Loucy (cell line): ENCODE data around the gene FDX1.

Experiments used
- H2AFZ ChIP-seq: fragments of 200-600 bp; sonication (generic); 2 replicates; pipeline ENCODE4 v1.6.0; 2016; ENCODE audit warnings: antibody characterized with exemption, mild to moderate bottlenecking, low read length, moderate library complexity
- H3F3A ChIP-seq: fragments of 200-600 bp; 2 replicates; pipeline ENCODE4 v1.6.0; 2016; ENCODE audit warnings: antibody characterized with exemption, low read depth, mild to moderate bottlenecking
- H3K27me3 ChIP-seq: fragments of 200-600 bp; sonication (generic); 2 replicates; pipeline ENCODE4 v1.6.1; 2014; ENCODE audit warnings: low read length, mild to moderate bottlenecking; ENCODE audit not compliant: insufficient read depth, poor library complexity, severe bottlenecking
- H3K36me3 ChIP-seq: fragments of 200-600 bp; sonication (generic); 2 replicates; pipeline ENCODE4 v1.6.1; 2016; ENCODE audit warnings: low read length; ENCODE audit not compliant: insufficient read depth
- H3K4me1 ChIP-seq: fragments of 200-600 bp; sonication (generic); 2 replicates; pipeline ENCODE4 v1.5.1; 2014; ENCODE audit warnings: low read length, mild to moderate bottlenecking; ENCODE audit not compliant: insufficient read depth, poor library complexity, severe bottlenecking
- H3K4me2 ChIP-seq: fragments of 200-600 bp; sonication (generic); 2 replicates; pipeline ENCODE4 v1.6.0; 2014; ENCODE audit warnings: antibody characterized with exemption, low read length, low read depth, mild to moderate bottlenecking; ENCODE audit not compliant: poor library complexity, severe bottlenecking
- H3K4me3 ChIP-seq: fragments of 200-600 bp; sonication (generic); 2 replicates; pipeline ENCODE4 v1.5.1; 2014; ENCODE audit warnings: low read length, mild to moderate bottlenecking, mixed read lengths; ENCODE audit not compliant: poor library complexity, severe bottlenecking
- H3K79me2 ChIP-seq: fragments of 200-600 bp; sonication (generic); 2 replicates; pipeline ENCODE4 v1.6.1; 2014; ENCODE audit warnings: low read length; ENCODE audit not compliant: insufficient read depth
- H3K9ac ChIP-seq: fragments of 200-600 bp; sonication (generic); 2 replicates; pipeline ENCODE4 v1.6.0; 2014; ENCODE audit warnings: mild to moderate bottlenecking, low read depth, low read length, moderate library complexity; ENCODE audit not compliant: poor library complexity, severe bottlenecking
- H3K9me2 ChIP-seq: fragments of 200-600 bp; sonication (generic); replicated peaks from 2 replicates; pipeline ENCODE4 v1.6.1; 2016; ENCODE audit warnings: low read depth, low read length, mixed read lengths
- H3K9me3 ChIP-seq: fragments of 200-600 bp; sonication (generic); 2 replicates; pipeline ENCODE4 v1.6.1; 2014; ENCODE audit warnings: mild to moderate bottlenecking, antibody characterized with exemption, low read length, low read depth; ENCODE audit not compliant: insufficient read depth
- H4K20me1 ChIP-seq: fragments of 200-600 bp; sonication (generic); 2 replicates; pipeline ENCODE4 v1.6.0; 2014; ENCODE audit warnings: antibody characterized with exemption, low read length, mild to moderate bottlenecking; ENCODE audit not compliant: insufficient read depth, poor library complexity, severe bottlenecking
- CTCF ChIP-seq: fragments of 200-600 bp; sonication (generic); conservative IDR thresholded peaks from 2 replicates; pipeline ENCODE4 v1.5.1; 2014; ENCODE audit warnings: mild to moderate bottlenecking, antibody characterized with exemption, low read length
- EZH2phosphoT487 ChIP-seq: fragments of 200-600 bp; IDR thresholded peaks from 2 replicates; pipeline ENCODE4 v1.6.1; 2018; ENCODE audit warnings: antibody characterized with exemption, mild to moderate bottlenecking, moderate library complexity, borderline replicate concordance

FDX1 gene

GRCh38 chr11:110513259-110513801 is 83.6 kb downstream of the FDX1 start:
- H3K9me2 ChIP-seq: no peaks in the 10 kb centered on the region
- H3K27me3 ChIP-seq: no peaks in the 10 kb centered on the region
- H3K79me2 ChIP-seq: no peaks in the 10 kb centered on the region
- H2AFZ ChIP-seq: no peak overlapping the region
- no peaks in the 10 kb centered on the region for H3F3A ChIP-seq
- H3K4me3 ChIP-seq: no peak overlapping the region
- no peaks in the 10 kb centered on the region for H3K36me3 ChIP-seq
- H3K9me3 ChIP-seq: no peaks in the 10 kb centered on the region
- H3K9ac ChIP-seq: no peak overlapping the region
- TF ChIP-seq CTCF (no peak), EZH2phosphoT487 (no peak)
- H3K4me2 ChIP-seq: no peak overlapping the region
- no peaks in the 10 kb centered on the region for H3K4me1 ChIP-seq
- H4K20me1 ChIP-seq: no peaks in the 10 kb centered on the region

DNA sequence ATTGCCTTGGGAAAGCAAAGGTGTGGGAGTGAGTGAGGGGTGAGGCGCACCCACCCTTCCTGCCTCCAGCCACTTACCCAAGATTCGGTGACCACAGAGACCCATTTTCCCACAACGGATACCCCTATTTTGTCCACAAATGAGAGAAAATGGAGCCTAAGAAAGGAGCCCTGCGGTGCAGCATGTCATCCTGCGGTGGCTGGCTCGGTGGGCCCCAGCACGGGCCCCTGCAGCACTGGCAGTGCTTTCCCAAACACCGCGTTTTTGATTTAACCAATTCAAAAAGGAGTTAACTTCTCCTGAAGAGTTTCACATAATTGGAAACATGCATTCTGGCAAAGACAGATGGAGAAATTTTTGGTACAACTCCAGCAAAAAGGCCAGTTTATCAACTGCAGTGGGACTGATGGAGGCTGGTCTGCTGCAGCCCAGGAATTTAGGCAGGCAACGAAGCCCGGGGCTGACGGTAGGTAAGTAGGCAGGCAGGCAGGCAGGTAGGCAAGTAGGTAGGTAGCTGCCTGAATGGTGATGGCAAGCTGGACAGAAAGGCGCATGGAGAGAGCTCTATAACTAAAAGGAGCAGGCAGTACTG is 84.2 kb downstream of the FDX1 start:
- no peaks in the 10 kb centered on the region for H3K79me2 ChIP-seq
- no peaks in the 10 kb centered on the region for H3K36me3 ChIP-seq
- H3K4me1 ChIP-seq: no peaks in the 10 kb centered on the region
- H3F3A ChIP-seq: no peaks in the 10 kb centered on the region
- no peaks in the 10 kb centered on the region for H4K20me1 ChIP-seq
- TF ChIP-seq EZH2phosphoT487: no peak
- TF ChIP-seq CTCF: no peak
- H3K9me2 ChIP-seq: no peaks in the 10 kb centered on the region
- no peaks in the 10 kb centered on the region for H3K27me3 ChIP-seq
- no peak overlapping the region for H3K4me2 ChIP-seq
- H3K9me3 ChIP-seq: no peaks in the 10 kb centered on the region
- no peak overlapping the region for H2AFZ ChIP-seq
- no peak overlapping the region for H3K4me3 ChIP-seq
- no peak overlapping the region for H3K9ac ChIP-seq
